ENCODE results near the gene TMEM132D.

The TMEM132D gene

DNA sequence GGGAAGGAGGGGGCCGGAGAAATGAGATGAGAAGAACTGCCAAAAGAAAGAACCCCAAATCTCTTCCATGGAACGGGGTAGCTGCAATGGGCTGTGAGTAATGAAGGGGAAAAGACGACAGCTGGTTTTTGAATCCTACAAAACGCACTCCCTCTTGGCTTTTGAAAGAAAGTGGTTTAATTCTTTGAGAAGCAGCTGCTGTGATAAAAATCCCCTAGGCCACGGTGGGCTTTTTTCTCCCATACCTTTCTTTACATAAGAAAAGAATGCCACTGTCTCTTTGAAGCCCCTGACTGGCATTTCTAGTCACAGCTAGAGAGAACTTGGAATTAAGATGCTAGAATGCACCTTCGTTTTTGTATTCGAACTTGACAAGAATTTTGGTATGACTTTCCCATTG, 564.5 kb downstream of the TMEM132D start:
- no peak for DNase-seq (ENCODE audit: low spot score)

GRCh38 chr12:129337413-129337812, 566.4 kb downstream of the TMEM132D start:
- no peak for DNase-seq (ENCODE audit: low spot score)

DNA sequence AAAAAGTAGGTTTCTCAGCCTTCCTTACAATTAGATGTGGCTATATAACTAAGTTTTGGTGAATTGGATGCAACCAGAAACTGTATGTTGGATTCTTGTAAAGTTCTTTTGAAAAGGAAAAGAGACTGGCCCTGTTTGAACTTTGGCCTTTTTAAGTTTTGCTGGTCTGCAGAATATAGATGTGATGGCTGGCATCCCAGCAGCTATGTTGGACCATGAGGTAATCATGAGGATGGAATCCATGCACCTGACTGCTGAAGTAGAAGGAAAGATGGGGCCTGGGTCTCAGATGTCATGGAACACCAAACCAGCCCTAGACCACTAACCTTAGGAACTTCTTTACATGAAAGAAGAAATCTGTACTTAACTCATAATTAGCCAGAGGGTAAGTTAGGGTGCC, 568.1 kb downstream of the TMEM132D start:
- no peak for DNase-seq (ENCODE audit: low spot score)

GRCh38 chr12:129332286-129332685, 571.5 kb downstream of the TMEM132D start:
- no peak for DNase-seq (ENCODE audit: low spot score)

GRCh38 chr12:129331356-129332085, 572.3 kb downstream of the TMEM132D start:
- DNase-seq (ENCODE audit: low spot score): no peak

DNA sequence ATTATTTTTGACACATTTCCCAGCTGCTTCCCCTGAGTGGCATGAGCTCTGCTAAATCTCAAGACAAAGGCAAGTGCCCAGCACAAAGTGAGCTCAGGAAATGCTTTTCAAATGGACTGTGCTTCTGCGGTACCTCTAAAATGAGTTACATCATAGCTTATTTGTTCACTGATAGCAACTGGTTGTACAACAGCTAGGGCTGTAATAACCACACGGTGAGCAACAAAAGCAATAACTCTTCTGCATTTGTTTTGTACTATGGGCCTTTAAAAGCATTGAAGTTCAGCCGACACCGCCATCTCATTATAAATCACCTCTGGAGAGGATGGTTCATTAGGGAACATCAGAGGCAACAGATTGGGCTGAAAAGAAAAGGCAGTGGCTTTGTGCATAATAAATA, 575.6 kb downstream of the TMEM132D start:
- DNase-seq (ENCODE audit: low spot score): no peak

DNA sequence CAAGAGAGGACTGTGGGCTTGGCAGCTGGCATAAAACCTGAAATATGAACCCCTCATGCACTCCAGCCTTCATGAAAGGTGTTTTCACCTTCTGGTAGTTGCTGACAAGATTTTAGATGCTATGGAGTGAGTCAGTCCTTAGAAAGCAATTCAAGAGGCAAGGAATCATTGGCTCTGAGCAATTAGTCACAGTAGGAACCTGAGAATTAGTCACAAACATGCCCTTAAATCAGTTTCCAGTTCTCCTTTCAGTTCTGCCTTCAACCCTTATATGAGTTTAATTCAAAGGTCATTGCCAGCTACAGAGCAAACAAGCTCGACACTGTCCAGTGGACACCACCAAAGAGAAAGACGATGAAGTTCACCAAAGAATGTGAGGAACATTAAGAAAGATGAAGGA, 578.3 kb downstream of the TMEM132D start:
- no peak for DNase-seq (ENCODE audit: low spot score)

DNA sequence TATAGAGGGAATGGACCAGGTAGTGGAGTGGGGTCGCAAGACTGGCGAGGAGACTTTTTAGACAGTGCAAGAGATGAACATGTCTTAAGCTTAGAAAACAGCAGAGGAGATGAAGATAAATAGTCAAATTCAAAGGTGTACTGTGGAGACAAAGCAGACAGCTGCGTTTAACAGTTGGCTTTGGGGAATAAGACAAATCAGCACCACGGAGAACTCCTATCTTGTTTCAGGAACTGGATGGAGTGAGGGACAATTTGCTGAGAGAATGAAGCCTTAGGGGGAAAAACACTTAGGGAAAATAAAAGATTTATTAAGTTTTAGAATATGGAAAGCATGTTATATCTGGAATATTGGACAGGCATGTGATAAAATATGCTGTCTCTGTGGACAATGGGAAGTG, 591.8 kb downstream of the TMEM132D start:
- DNase-seq (ENCODE audit: low spot score): no peak

GRCh38 chr12:129310346-129310745, 593.5 kb downstream of the TMEM132D start:
- DNase-seq (ENCODE audit: low spot score): no peak

DNA sequence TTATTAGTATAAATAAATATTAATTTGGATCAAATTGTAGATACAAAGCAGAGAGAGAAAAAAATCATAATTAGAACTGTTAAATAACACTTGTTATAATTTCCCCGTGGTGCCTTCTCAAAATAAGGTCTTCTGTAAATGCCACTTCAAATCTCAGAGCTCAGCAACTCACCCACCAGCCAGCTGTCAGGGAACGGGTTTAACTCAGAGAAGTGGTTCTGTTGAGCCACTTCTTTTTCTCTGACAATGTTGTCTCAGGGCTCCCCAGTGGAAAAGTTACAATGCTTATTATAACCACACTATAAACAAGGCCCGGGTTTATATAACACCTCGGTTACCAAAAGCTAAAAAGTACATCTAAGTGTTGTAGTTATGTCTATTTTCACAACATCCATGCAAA, 598.0 kb downstream of the TMEM132D start:
- no peak for DNase-seq (ENCODE audit: low spot score)

DNA sequence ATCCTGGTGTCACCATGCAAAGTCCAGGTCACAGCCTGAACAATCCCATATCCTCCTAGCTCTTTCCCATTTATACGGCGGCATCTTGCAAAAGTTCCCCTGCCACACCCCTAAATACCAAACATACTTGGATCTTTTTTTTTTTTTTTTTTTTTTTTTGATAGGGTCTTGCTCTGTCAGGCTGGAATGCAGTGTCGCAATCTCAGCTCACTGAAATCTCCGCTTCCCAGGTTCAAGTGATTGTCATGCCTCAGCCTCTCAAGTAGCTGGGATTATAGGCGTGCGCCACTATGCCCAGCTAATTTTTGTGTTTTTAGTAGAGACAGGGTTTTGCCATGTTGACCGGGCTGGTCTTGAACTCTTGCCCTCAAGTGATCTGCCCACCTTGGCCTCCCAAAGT, 599.3 kb downstream of the TMEM132D start:
- DNase-seq (ENCODE audit: low spot score): no peak

DNA sequence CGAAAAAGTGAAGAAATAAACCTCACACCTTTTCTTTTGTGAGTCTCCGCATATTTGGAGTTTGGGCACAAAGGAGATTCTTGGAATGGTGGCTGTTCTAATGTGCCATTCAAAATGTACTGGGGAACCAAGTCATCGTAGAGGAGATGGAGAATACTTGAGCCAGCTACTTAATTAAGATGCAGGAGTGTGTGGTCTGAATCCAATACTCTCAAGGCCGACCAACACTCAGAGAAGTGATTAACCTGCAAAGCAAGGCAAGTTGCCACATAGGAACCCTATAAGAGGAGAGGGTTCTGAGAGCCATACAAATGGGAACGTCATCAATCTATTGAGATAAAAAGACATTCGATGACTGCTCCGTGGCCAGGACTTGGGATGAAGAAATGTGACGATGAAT, 603.8 kb downstream of the TMEM132D start:
- DNase-seq (ENCODE audit: low spot score): no peak

GRCh38 chr12:129298921-129299320, 604.9 kb downstream of the TMEM132D start:
- no peak for DNase-seq (ENCODE audit: low spot score)

DNA sequence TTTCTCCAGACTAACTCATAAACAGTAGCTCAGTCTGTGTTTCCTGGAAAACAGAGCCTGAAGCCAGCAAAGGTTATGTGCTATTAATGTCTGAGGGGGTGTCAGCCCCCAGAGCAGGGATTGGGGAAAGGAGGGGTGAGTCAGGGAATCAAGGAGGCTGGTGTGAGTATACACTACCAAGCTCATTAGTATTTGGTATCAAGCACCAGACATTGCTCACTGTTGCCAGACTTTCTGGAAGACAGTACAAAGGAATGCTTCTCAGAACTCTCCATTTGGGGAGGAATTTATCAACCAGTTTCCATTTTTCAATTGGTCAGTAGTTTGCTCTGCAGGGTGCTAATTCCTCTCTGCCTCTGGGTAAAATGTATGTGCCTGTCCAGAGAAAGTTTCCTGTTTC, 607.2 kb downstream of the TMEM132D start:
- no peak for DNase-seq (ENCODE audit: low spot score)

DNA sequence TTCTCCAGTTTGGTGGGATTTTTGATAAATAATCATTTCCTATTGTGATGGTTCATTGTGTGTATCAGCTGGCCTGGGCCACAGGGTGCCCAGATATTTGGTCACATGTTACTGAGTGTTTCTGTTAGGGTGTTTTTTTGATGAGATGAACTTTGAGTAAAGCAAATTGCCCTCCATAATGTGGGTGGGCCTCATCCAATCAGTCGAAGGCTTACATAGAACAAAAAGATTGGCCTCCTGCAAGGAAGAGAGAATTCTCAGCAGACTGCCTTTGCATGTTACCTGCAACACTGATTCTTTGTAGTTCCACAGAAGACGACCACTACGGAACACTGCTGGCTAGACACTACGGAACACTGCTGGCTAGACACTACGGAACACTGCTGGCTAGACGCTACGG, 609.0 kb downstream of the TMEM132D start:
- DNase-seq (ENCODE audit: low spot score): no peak

DNA sequence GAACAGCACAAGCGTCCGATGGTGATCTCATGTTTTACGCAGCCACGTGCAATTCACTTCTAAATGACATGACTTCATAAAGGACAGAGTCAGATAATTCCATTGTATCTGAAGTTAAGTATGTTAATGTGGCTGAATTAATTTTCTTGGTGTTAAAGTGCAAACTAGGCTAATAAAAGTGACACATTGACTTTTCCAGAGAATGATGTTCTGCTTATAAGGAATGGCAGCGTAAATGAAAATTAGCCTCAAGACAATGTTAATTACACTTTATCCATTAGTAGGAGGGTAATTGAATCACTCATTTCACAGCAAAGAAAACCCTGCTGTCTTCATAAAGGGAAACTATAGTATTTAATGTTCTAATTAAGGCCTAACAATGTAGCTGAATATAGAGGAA, 624.1 kb downstream of the TMEM132D start:
- no peak for DNase-seq (ENCODE audit: low spot score)

DNA sequence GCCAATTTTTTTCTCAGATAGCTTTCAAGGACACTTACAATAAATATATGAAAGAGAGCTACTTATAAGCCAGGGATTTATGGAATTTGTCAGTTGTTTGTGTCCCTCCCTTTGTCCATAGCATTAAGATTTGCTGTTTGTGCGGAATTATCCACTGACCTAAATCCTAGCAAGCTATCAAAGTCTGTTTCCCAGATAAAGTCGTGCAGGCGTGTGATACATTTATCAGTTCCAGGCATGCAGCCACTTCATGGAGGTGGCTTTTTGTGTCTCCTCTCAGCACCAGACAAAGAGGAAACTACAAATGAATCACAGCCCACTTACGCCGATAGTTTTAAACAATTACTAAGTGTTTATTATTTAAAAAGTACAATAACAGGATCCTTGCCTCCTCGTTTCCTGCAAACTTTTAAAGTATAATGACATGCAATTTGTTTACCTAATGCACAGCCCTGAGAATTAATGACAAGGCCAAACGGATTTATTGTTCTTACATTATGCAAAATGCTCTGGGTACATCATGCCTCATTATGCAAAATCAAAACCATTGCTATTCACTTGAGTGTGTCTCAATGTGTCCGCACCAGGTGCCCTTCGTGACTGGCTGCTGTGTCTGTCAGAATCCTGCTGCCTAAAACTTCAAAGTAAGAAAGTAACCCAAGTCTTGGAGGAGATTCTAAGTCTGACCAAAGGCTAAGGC, 627.3 kb downstream of the TMEM132D start:
- no peak for DNase-seq (ENCODE audit: low spot score)

DNA sequence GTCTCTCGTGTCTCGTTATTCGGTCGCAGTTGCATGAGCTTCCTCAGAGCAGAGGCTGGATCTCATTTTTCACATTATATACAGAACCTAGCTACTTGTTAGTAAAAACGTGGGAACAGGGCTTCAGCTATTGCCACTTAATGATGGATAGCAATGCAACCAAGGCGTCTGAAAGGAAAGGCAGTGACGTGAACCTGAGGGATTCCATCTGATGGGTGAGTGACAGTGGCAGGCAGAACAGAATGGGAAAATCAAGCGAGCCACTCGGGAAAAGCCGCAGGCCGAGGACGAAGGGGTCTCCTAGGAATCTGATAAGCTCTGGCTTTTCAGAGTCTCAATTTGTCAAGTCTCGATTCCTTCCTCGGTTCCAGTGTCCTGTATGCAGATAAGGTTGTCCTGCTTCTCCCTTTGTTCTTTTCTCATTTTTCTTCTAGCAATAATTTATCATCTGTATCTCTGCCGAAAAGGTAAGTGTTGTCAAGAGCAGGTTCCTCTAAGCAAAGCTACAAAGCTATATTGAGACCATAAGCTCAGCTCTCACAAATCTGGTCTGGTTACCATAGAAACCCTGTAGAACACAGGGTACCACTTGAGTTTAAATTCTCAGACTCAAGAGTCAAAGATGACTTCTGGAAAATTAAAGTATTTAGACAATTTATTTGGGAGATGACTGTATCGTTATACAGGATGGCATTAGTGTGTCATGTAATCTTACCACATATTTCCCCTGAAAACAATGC, 633.9 kb downstream of the TMEM132D start:
- DNase-seq (ENCODE audit: low spot score): no peak

DNA sequence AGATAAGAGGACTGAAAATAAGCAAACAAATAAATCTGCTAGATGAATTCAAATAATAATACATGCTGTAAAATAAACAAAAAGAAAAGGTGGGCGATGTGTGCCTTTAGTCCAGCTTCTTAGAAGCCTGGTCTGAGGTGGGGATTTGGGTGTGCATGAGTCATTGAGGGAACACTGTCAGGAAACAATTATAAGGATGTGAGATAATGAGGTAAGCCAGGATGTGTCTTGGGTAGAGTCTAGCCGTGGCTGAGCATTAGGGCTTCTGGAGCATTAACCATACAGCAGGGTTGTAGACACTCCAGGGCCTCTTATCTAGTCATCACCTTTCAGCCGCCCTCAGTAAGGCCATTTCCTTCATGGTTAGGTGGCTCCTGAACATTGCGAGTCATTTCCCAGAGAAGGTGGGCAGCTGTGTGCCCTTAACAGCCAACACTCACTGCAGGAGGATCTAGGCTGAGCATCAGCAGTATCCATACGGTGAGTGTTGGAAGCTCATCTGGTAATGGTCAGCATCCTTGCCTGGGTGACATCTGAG, 645.0 kb downstream of the TMEM132D start:
- no peak for DNase-seq (ENCODE audit: low spot score)

GRCh38 chr12:129257524-129257923, 646.3 kb downstream of the TMEM132D start:
- DNase-seq (ENCODE audit: low spot score): no peak

GRCh38 chr12:129246630-129247029, 657.2 kb downstream of the TMEM132D start:
- no peak for DNase-seq (ENCODE audit: low spot score)

GRCh38 chr12:129245769-129246168, 658.1 kb downstream of the TMEM132D start:
- no peak for DNase-seq (ENCODE audit: low spot score)

- DNase-seq (ENCODE audit: low spot score): no peak
These were observed 662.0 kb downstream of the TMEM132D start for GRCh38 chr12:129241852-129242251.
